K562 (cell line): ENCODE measurements around the gene RPL35. TPM values are rescaled to one million over a fixed set of nuclear protein-coding genes. Genes with fewer than 3 reads are reported as not detected.

ENCODE experiments used
- ATF4 ChIP-seq: fragments of 450-650 bp; formaldehyde crosslinking; IDR thresholded peaks from 2 replicates; pipeline ENCODE4 v1.4.0; 2022; ENCODE audit warnings: mild to moderate bottlenecking, moderate library complexity
- CEBPB ChIP-seq: fragments of 450-650 bp; IDR thresholded peaks from 2 replicates; pipeline ENCODE4 v1.6.1; 2016; ENCODE audit warnings: missing genetic modification characterization, missing compliant biosample characterization
- ELK3 ChIP-seq: fragments of 450-650 bp; formaldehyde crosslinking; IDR thresholded peaks from 2 replicates; pipeline ENCODE4 v1.4.0; 2020; ENCODE audit warnings: mild to moderate bottlenecking
- ESRRA ChIP-seq: fragments of 450-650 bp; IDR thresholded peaks from 2 replicates; pipeline ENCODE4 v1.6.1; 2014; ENCODE audit warnings: low read depth, mild to moderate bottlenecking, moderate library complexity, borderline replicate concordance
- FOXJ2 ChIP-seq: fragments of 200-800 bp; sonication (Bioruptor generic); IDR thresholded peaks from 2 replicates; pipeline ENCODE4 v1.6.1; 2016; ENCODE audit warnings: missing genetic modification characterization, missing compliant biosample characterization
- HIVEP1 ChIP-seq: fragments of 250-450 bp; sonication (Bioruptor Pico); IDR thresholded peaks from 2 replicates; pipeline ENCODE4 v1.4.0; 2020; ENCODE audit warnings: mild to moderate bottlenecking
- IFI16 ChIP-seq: fragments of 250-450 bp; sonication (Bioruptor Pico); IDR thresholded peaks from 2 replicates; pipeline ENCODE4 v2.1.2; 2022; ENCODE audit warnings: mild to moderate bottlenecking, inconsistent platforms
- KAT8 ChIP-seq: fragments of 450-650 bp; IDR thresholded peaks from 2 replicates; pipeline ENCODE4 v1.6.1; 2016; ENCODE audit warnings: low read depth, mild to moderate bottlenecking
- MBD2 ChIP-seq: sonication (generic); IDR thresholded peaks from 2 replicates; pipeline ENCODE4 v1.6.1; 2016; ENCODE audit warnings: low read depth, borderline replicate concordance
- MTA1 ChIP-seq: fragments of 450-650 bp; IDR thresholded peaks from 2 replicates; pipeline ENCODE4 v1.6.1; 2017; ENCODE audit warnings: borderline replicate concordance
- SRSF3 ChIP-seq: fragments of 200-400 bp; formaldehyde crosslinking; IDR thresholded peaks from 2 replicates; pipeline ENCODE4 v1.6.1; 2016; ENCODE audit warnings: mild to moderate bottlenecking, low read length, moderate library complexity; ENCODE audit not compliant: insufficient read depth
- STAT5A ChIP-seq: IDR thresholded peaks from 2 replicates; pipeline ENCODE4 v1.6.1; 2012; ENCODE audit warnings: low read length, inconsistent platforms, borderline replicate concordance
- ZBTB11 ChIP-seq, 3 experiments: fragments of 200-800 bp in 1 of 3; fragments of 250-450 bp in 1 of 3; fragments of 450-650 bp in 1 of 3; sonication (Bioruptor Pico) in 1 of 3; sonication (Bioruptor generic) in 1 of 3; formaldehyde crosslinking in 1 of 3; IDR thresholded peaks; 2 replicates each; pipeline versions ENCODE4 v1.6.1 to v1.8.0; 2016 to 2022; ENCODE audit warnings: mild to moderate bottlenecking in 2 of 3, missing genetic modification characterization in 2 of 3, missing compliant biosample characterization in 1 of 3, moderate library complexity in 1 of 3
- ZBTB8A ChIP-seq: fragments of 450-650 bp; IDR thresholded peaks from 2 replicates; pipeline ENCODE4 v1.6.1; 2018; ENCODE audit warnings: mild to moderate bottlenecking, moderate library complexity; ENCODE audit not compliant: partially characterized antibody
- ZC3H8 ChIP-seq: fragments of 450-650 bp; IDR thresholded peaks from 2 replicates; pipeline ENCODE4 v1.6.1; 2017
- ZNF134 ChIP-seq: fragments of 250-450 bp; sonication (Bioruptor Pico); conservative IDR thresholded peaks from 2 replicates; pipeline ENCODE4 v1.4.0; 2020
- ZNF347 ChIP-seq: fragments of 450-650 bp; formaldehyde crosslinking; IDR thresholded peaks from 2 replicates; pipeline ENCODE4 v1.4.0; 2020; ENCODE audit warnings: low read depth, mild to moderate bottlenecking, moderate library complexity
- ZNF445 ChIP-seq: fragments of 250-450 bp; sonication (Bioruptor Pico); IDR thresholded peaks from 2 replicates; pipeline ENCODE4 v1.4.0; 2020; ENCODE audit warnings: low read depth, mild to moderate bottlenecking, moderate library complexity
- ZNF668 ChIP-seq: fragments of 250-450 bp; sonication (Bioruptor Pico); IDR thresholded peaks from 2 replicates; pipeline ENCODE4 v1.8.0; 2022; ENCODE audit warnings: mild to moderate bottlenecking, inconsistent platforms
- ZNF75A ChIP-seq: fragments of 450-650 bp; formaldehyde crosslinking; IDR thresholded peaks from 2 replicates; pipeline ENCODE4 v1.4.0; 2020; ENCODE audit warnings: mild to moderate bottlenecking
- polyA plus RNA-seq, 8 experiments: library from polyadenylated mRNA; depleted of rRNA in 4 of 8; stranded (reverse) in 5 of 8; unstranded in 3 of 8; fragments of >200 nt; fragmentation: Nextera tagmentation in 2 of 8; fragmentation: Illumina TruSeq in 1 of 8; extraction: Ambion mirVana in 2 of 8; extraction: Trizol in 1 of 8; gene quantifications; 2 replicates each; pipeline versions ENCODE4 v1.2.1 to v1.2.3, GENCODE V29; 2011 to 2014; ENCODE audit warnings: inconsistent platforms in 1 of 8, missing spikeins in 1 of 8
- total RNA-seq, 7 experiments: library from RNA; depleted of rRNA in 6 of 7; stranded (reverse); fragments of >200 nt in 6 of 7; fragmentation: Illumina TruSeq in 2 of 7; extraction: Trizol in 2 of 7; gene quantifications; 2 replicates each; pipeline versions ENCODE4 v1.2.1 to v1.2.3, GENCODE V29; 2011 to 2021; ENCODE audit warnings: low replicate concordance in 1 of 7
- TF ChIP-seq, protein P1 (sequence below), 3 experiments: fragments of 200-800 bp in 1 of 3; sonication (Bioruptor generic) in 1 of 3; sonication (generic) in 1 of 3; formaldehyde crosslinking in 1 of 3; IDR thresholded peaks; 2 replicates each; pipeline versions ENCODE4 v1.6.1 to v1.8.0; 2016 to 2022; ENCODE audit warnings: mild to moderate bottlenecking in 2 of 3, missing compliant biosample characterization in 2 of 3, missing genetic modification characterization in 2 of 3, missing genetic modification reagents in 1 of 3
- TF ChIP-seq, protein P2 (sequence below): fragments of 450-650 bp; formaldehyde crosslinking; IDR thresholded peaks from 2 replicates; pipeline ENCODE4 v1.4.0; 2020; ENCODE audit warnings: mild to moderate bottlenecking, moderate library complexity

Gene RPL35
- total and polyA plus RNA-seq, 9 of the 15 experiments (the other 6 are each of a cell fraction or from before 2014, with no cell fraction given): 1,755 to 5,101 (median 3,405) TPM

- TF ChIP-seq ZBTB11 (CRISPR knock-in tag; IDR thresholded peaks at IDR 0.05): peak; percentile 45 to 69 (median 65); a peak in 5 of 6 replicates
- TF ChIP-seq ZC3H8: no peak
- TF ChIP-seq, protein P1, sequence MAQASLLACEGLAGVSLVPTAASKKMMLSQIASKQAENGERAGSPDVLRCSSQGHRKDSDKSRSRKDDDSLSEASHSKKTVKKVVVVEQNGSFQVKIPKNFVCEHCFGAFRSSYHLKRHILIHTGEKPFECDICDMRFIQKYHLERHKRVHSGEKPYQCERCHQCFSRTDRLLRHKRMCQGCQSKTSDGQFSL (CRISPR knock-in tag; IDR thresholded peaks at IDR 0.05): peak; percentile 62; the same call in 1 of the 2 replicates
- TF ChIP-seq, protein P1 (tag; IDR thresholded peaks at IDR 0.05): no peak
- no peak for TF ChIP-seq MTA1
- TF ChIP-seq HIVEP1 (CRISPR knock-in tag): no peak
- TF ChIP-seq, protein P2, sequence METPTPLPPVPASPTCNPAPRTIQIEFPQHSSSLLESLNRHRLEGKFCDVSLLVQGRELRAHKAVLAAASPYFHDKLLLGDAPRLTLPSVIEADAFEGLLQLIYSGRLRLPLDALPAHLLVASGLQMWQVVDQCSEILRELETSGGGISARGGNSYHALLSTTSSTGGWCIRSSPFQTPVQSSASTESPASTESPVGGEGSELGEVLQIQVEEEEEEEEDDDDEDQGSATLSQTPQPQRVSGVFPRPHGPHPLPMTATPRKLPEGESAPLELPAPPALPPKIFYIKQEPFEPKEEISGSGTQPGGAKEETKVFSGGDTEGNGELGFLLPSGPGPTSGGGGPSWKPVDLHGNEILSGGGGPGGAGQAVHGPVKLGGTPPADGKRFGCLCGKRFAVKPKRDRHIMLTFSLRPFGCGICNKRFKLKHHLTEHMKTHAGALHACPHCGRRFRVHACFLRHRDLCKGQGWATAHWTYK (CRISPR knock-in tag): no peak
- no peak for TF ChIP-seq ZBTB8A
- TF ChIP-seq ATF4 (CRISPR knock-in tag): no peak
- TF ChIP-seq ZNF445: no peak
- TF ChIP-seq FOXJ2: no peak
- no peak for TF ChIP-seq CEBPB (tag)
- no peak for TF ChIP-seq ZNF75A
- no peak for TF ChIP-seq ZNF347
- TF ChIP-seq STAT5A: peak; percentile 68
- no peak for TF ChIP-seq ESRRA
- no peak for TF ChIP-seq IFI16 (CRISPR knock-in tag)
- TF ChIP-seq MBD2: no peak
- no peak for TF ChIP-seq ZNF668 (CRISPR knock-in tag)
- no peak for TF ChIP-seq ZNF134 (CRISPR knock-in tag)
- no peak for TF ChIP-seq ELK3 (CRISPR knock-in tag)
- TF ChIP-seq KAT8: no peak
- TF ChIP-seq SRSF3: no peak
These were observed 8.3 kb upstream of the RPL35 start (continued) for GRCh38 chr9:124869986-124870560.
